Endothelial cell of umbilical vein (primary cell): ENCODE measurements around the gene MPZL2.

Experiments
- FOS ChIP-seq: IDR thresholded peaks from 2 replicates; pipeline ENCODE4 v1.6.1; 2011; ENCODE audit warnings: mild to moderate bottlenecking, low read length, moderate library complexity, borderline replicate concordance; ENCODE audit not compliant: insufficient read depth
- POLR2A ChIP-seq: IDR thresholded peaks from 2 replicates; pipeline ENCODE4 v1.6.1; 2012; ENCODE audit warnings: low read depth, mild to moderate bottlenecking, control low read depth, low read length
- TF ChIP-seq, protein P1 (sequence below), 2 donors: IDR thresholded peaks; 1 replicate in 1 of 2; 2 replicates in 1 of 2; pipeline ENCODE4 v1.5.1; 2011; ENCODE audit warnings: low read length in 2 of 2, mild to moderate bottlenecking in 2 of 2, moderate library complexity in 2 of 2, control low read depth in 1 of 2, inconsistent platforms in 1 of 2, low read depth in 1 of 2; ENCODE audit not compliant: insufficient read depth in 1 of 2; ENCODE audit errors: extremely low read depth in 1 of 2

- TF ChIP-seq, protein P1, sequence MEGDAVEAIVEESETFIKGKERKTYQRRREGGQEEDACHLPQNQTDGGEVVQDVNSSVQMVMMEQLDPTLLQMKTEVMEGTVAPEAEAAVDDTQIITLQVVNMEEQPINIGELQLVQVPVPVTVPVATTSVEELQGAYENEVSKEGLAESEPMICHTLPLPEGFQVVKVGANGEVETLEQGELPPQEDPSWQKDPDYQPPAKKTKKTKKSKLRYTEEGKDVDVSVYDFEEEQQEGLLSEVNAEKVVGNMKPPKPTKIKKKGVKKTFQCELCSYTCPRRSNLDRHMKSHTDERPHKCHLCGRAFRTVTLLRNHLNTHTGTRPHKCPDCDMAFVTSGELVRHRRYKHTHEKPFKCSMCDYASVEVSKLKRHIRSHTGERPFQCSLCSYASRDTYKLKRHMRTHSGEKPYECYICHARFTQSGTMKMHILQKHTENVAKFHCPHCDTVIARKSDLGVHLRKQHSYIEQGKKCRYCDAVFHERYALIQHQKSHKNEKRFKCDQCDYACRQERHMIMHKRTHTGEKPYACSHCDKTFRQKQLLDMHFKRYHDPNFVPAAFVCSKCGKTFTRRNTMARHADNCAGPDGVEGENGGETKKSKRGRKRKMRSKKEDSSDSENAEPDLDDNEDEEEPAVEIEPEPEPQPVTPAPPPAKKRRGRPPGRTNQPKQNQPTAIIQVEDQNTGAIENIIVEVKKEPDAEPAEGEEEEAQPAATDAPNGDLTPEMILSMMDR (IDR thresholded peaks at IDR 0.05; ENCODE audit: extremely low read depth in 1 of 2, insufficient read depth in 1 of 2, low read depth in 1 of 2, low read length in 2 of 2), result no peak
- no peak for TF ChIP-seq FOS
- no peak for TF ChIP-seq POLR2A
Measured at GRCh38 chr11:118289401-118289800, 25.3 kb upstream of the MPZL2 start.
